Astrocyte (in vitro differentiated cells and primary cell): ENCODE measurements around the gene TMEM192. TPM values are rescaled to one million over a fixed set of nuclear protein-coding genes. Genes with fewer than 3 reads are reported as not detected.

Experiments used
- DNase-seq: peaks from one replicate; pipeline ENCODE4 v3.0.0-alpha.2; 2010; ENCODE audit warnings: low read depth
- FAIRE-seq: peaks from 2 replicates; lab custom pipeline; 2011; peaks lifted over from hg19 to GRCh38; lab: Jason Lieb, UNC
- H2AFZ ChIP-seq: 2 replicates; pipeline ENCODE4 v1.6.0; 2012; ENCODE audit warnings: low read depth, low read length, inconsistent platforms
- H3K27ac ChIP-seq: 2 replicates; pipeline ENCODE4 v1.5.1; 2011; ENCODE audit warnings: low read depth, low read length, inconsistent platforms
- H3K27me3 ChIP-seq: 2 replicates; pipeline ENCODE4 v1.6.0; 2011; ENCODE audit warnings: low read length, inconsistent platforms; ENCODE audit not compliant: insufficient read depth
- H3K36me3 ChIP-seq: 2 replicates; pipeline ENCODE4 v1.5.1; 2011; ENCODE audit warnings: low read length, inconsistent platforms; ENCODE audit not compliant: insufficient read depth
- H3K4me1 ChIP-seq: 2 replicates; pipeline ENCODE4 v1.5.1; 2011; ENCODE audit warnings: low read length, inconsistent platforms; ENCODE audit not compliant: insufficient read depth
- H3K4me2 ChIP-seq: 2 replicates; pipeline ENCODE4 v1.6.0; 2012; ENCODE audit warnings: low read length, inconsistent platforms
- H3K4me3 ChIP-seq: 2 replicates; pipeline ENCODE4 v1.5.1; 2011; ENCODE audit warnings: low read depth, mild to moderate bottlenecking, low read length, inconsistent platforms; ENCODE audit not compliant: insufficient read depth
- H3K79me2 ChIP-seq: 2 replicates; pipeline ENCODE4 v1.6.0; 2012; ENCODE audit warnings: mild to moderate bottlenecking, low read length, inconsistent platforms; ENCODE audit not compliant: insufficient read depth
- H3K9ac ChIP-seq: 2 replicates; pipeline ENCODE4 v1.6.0; 2012; ENCODE audit warnings: mild to moderate bottlenecking, low read length, inconsistent platforms
- H3K9me3 ChIP-seq: 2 replicates; pipeline ENCODE4 v1.5.1; 2012; ENCODE audit warnings: low read depth, mild to moderate bottlenecking, low read length, inconsistent platforms; ENCODE audit not compliant: insufficient read depth
- H4K20me1 ChIP-seq: 2 replicates; pipeline ENCODE4 v1.6.0; 2012; ENCODE audit warnings: low read length, inconsistent platforms; ENCODE audit not compliant: insufficient read depth
- H3K27ac Mint-ChIP-seq: one replicate; pipeline ENCODE4 v1.8.0; 2021; ENCODE audit warnings: mild to moderate bottlenecking, mixed read lengths; ENCODE audit not compliant: unreplicated experiment
- H3K27me3 Mint-ChIP-seq: one replicate; pipeline ENCODE4 v1.8.0; 2021; ENCODE audit warnings: low read depth, mixed read lengths; ENCODE audit not compliant: unreplicated experiment
- H3K36me3 Mint-ChIP-seq: one replicate; pipeline ENCODE4 v1.8.0; 2021; ENCODE audit warnings: low read depth, mixed read lengths; ENCODE audit not compliant: unreplicated experiment
- H3K4me1 Mint-ChIP-seq: one replicate; pipeline ENCODE4 v1.8.0; 2021; ENCODE audit warnings: low read depth, mixed read lengths; ENCODE audit not compliant: unreplicated experiment
- H3K4me3 Mint-ChIP-seq: one replicate; pipeline ENCODE4 v1.8.0; 2021; ENCODE audit warnings: mild to moderate bottlenecking, moderate library complexity, mixed read lengths; ENCODE audit not compliant: unreplicated experiment
- H3K9me3 Mint-ChIP-seq: one replicate; pipeline ENCODE4 v1.8.0; 2021; ENCODE audit warnings: mild to moderate bottlenecking, mixed read lengths; ENCODE audit not compliant: unreplicated experiment
- EZH2 ChIP-seq: IDR thresholded peaks from 2 replicates; pipeline ENCODE4 v1.6.1; 2012; ENCODE audit warnings: mild to moderate bottlenecking, low read length, inconsistent platforms; ENCODE audit not compliant: insufficient read depth
- total RNA-seq: library from RNA; stranded (reverse); gene quantifications from 2 replicates; pipeline ENCODE4 v1.2.1, GENCODE V29; 2021
- TF ChIP-seq, protein P1 (sequence below): IDR thresholded peaks from 2 replicates; pipeline ENCODE4 v1.5.1; 2011; ENCODE audit warnings: low read depth, mild to moderate bottlenecking, inconsistent platforms, low read length, moderate library complexity; ENCODE audit not compliant: insufficient read depth

Gene TMEM192
- total RNA-seq, 1 donor from 2014 or later, result 20.2 TPM

GRCh38 chr4:165150545-165150944 is 37.9 kb upstream of the TMEM192 start:
- no peak overlapping the region for H3K9ac ChIP-seq
- no peaks in the 10 kb centered on the region for H3K36me3 ChIP-seq
- H3K9me3 ChIP-seq, result no peaks in the 10 kb centered on the region
- H3K36me3 Mint-ChIP-seq, result no peaks in the 10 kb centered on the region
- FAIRE-seq, result no peak
- TF ChIP-seq EZH2, result no peak
- TF ChIP-seq, protein P1, sequence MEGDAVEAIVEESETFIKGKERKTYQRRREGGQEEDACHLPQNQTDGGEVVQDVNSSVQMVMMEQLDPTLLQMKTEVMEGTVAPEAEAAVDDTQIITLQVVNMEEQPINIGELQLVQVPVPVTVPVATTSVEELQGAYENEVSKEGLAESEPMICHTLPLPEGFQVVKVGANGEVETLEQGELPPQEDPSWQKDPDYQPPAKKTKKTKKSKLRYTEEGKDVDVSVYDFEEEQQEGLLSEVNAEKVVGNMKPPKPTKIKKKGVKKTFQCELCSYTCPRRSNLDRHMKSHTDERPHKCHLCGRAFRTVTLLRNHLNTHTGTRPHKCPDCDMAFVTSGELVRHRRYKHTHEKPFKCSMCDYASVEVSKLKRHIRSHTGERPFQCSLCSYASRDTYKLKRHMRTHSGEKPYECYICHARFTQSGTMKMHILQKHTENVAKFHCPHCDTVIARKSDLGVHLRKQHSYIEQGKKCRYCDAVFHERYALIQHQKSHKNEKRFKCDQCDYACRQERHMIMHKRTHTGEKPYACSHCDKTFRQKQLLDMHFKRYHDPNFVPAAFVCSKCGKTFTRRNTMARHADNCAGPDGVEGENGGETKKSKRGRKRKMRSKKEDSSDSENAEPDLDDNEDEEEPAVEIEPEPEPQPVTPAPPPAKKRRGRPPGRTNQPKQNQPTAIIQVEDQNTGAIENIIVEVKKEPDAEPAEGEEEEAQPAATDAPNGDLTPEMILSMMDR, result no peak
- H2AFZ ChIP-seq, result no peak overlapping the region
- H3K4me3 Mint-ChIP-seq, result no peak overlapping the region
- no peak overlapping the region for H3K27ac ChIP-seq
- no peak overlapping the region for H3K4me2 ChIP-seq
- no peaks in the 10 kb centered on the region for H3K27me3 Mint-ChIP-seq
- H3K27ac Mint-ChIP-seq, result no peak overlapping the region
- H4K20me1 ChIP-seq, result no peaks in the 10 kb centered on the region
- no peaks in the 10 kb centered on the region for H3K79me2 ChIP-seq
- no peak overlapping the region for H3K4me3 ChIP-seq
- DNase-seq, result no peak
- no peaks in the 10 kb centered on the region for H3K4me1 ChIP-seq
- H3K4me1 Mint-ChIP-seq, result peaks cover 4% of the 10 kb centered on the region
- H3K9me3 Mint-ChIP-seq, result peaks cover 2% of the 10 kb centered on the region
- H3K27me3 ChIP-seq, result no peaks in the 10 kb centered on the region

- Histone ChIP-seq H3K79me2 (no peaks in the 10 kb centered on the region), H2AFZ (no peak overlapping the region), H3K9ac (no peak overlapping the region), H3K36me3 (no peaks in the 10 kb centered on the region), H3K4me3 (no peak overlapping the region), H3K4me2 (no peak overlapping the region), H4K20me1 (no peaks in the 10 kb centered on the region), H3K27ac (no peak overlapping the region), H3K27me3 (no peaks in the 10 kb centered on the region), H3K9me3 (no peaks in the 10 kb centered on the region), H3K4me1 (no peaks in the 10 kb centered on the region)
- no peaks in the 10 kb centered on the region for H3K4me1 Mint-ChIP-seq
- H3K9me3 Mint-ChIP-seq, result no peaks in the 10 kb centered on the region
- H3K27me3 Mint-ChIP-seq, result no peaks in the 10 kb centered on the region
- DNase-seq (no peak), FAIRE-seq (no peak)
- H3K27ac Mint-ChIP-seq, result no peak overlapping the region
- no peak overlapping the region for H3K4me3 Mint-ChIP-seq
- no peaks in the 10 kb centered on the region for H3K36me3 Mint-ChIP-seq
- TF ChIP-seq, protein P1, result no peak
- no peak for TF ChIP-seq EZH2
These were observed 26.2 kb upstream of the TMEM192 start for GRCh38 chr4:165138843-165139242.

DNA sequence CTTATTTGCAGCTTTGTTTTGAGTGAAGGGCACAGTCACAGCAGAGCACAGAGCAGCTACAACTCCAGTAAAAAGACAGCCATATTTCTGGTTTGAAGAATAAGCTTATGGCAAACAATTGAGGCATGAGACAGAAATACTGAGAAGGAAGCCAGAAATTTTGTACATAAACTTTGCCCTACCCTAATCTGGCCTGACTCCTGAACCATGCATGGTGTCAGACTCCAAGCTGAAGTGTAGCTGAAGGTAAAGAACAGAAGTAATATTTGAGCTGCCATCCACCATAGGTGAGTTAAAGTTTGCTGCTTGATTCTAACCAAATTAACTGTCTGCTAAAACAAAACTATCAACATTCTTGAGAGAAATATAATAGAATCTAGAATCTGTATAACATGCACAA is 24.5 kb upstream of the TMEM192 start:
- DNase-seq (no peak), FAIRE-seq (no peak)
- Histone ChIP-seq H4K20me1 (no peaks in the 10 kb centered on the region), H3K36me3 (no peaks in the 10 kb centered on the region), H3K79me2 (no peaks in the 10 kb centered on the region), H3K4me2 (no peak overlapping the region), H3K4me3 (no peak overlapping the region), H3K27me3 (no peaks in the 10 kb centered on the region), H2AFZ (no peak overlapping the region), H3K9me3 (no peaks in the 10 kb centered on the region), H3K27ac (no peak overlapping the region), H3K4me1 (no peaks in the 10 kb centered on the region), H3K9ac (no peak overlapping the region)
- Mint-ChIP-seq H3K36me3 (no peaks in the 10 kb centered on the region), H3K27ac (no peak overlapping the region), H3K4me1 (no peaks in the 10 kb centered on the region), H3K27me3 (no peaks in the 10 kb centered on the region), H3K9me3 (no peaks in the 10 kb centered on the region), H3K4me3 (no peak overlapping the region)
- TF ChIP-seq, protein P1, result no peak
- no peak for TF ChIP-seq EZH2
